Medulla oblongata (tissue), 1 donor: Measurements from ENCODE around the gene RPL3.
"Not testable (repeated sequence)": the region's sequence is repeated elsewhere in the genome, so short reads cannot be mapped to it uniquely, and the experiment has no call there.

Experiments
- DNase-seq: peaks from one replicate; pipeline ENCODE4 v3.0.0-alpha.2; 2015; ENCODE audit errors: extremely low spot score

RPL3 gene

DNA sequence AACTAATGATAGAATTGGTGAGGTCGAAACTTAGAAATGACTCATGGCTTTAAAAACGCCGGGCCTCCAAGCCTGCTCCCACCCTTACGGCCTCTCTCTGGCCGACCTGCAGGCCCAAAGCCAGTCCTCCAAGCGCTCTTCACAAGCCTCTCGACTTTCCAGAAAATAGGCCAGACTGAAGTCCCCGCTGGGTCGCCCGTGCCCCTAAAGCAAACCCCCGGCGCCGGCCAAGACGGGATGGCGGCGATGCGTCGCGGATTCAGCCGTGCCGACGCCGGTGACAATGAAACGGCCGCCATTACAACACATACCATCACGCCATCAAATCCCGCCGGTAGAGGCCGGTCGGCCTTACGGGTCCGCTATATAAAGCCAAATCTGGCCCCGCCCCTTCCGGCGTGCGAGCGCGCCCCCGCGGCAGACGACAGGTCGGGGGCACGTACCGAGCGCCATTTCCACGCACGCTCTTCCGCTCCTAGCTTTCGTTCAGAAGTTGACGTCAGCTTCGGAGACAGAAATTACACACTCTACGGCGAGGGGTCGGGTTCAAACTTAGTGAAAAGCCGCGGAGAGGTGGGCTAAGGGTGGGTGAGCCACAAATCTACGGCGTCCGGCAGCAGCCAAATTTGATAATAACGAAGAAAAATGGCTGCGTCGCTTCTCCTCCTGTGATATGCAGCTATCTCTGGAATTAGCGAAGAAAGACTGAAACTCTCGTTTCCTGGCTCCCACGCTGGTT, at the start of gene RPL3:
RPL3 (minus strand) TSS at position 340 of the 739 bp plus-strand sequence; CDS start at position 314, 26 bp downstream.
- peak; percentile 99 for DNase-seq

DNA sequence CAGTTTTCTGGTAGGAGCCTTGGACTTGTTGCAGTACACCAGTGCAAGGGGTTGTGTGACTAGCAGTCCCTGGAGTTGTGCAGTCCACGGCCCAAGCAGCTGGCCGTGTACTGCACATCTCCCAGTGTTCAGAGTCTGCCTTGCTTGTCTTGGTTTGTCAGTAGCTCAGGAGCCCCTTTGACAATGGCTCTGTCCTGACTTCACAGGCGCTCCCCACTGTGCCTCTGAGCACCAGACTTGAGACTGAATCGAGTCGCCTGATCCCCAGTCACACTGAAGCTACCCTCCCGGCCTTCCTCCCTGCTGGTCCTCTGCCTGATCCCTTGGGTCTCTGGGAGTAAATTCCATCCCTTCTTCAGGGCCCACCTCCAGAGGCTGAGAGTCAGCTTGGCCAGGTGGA, 49.8 kb upstream of the RPL3 start:
- no peak for DNase-seq

DNA sequence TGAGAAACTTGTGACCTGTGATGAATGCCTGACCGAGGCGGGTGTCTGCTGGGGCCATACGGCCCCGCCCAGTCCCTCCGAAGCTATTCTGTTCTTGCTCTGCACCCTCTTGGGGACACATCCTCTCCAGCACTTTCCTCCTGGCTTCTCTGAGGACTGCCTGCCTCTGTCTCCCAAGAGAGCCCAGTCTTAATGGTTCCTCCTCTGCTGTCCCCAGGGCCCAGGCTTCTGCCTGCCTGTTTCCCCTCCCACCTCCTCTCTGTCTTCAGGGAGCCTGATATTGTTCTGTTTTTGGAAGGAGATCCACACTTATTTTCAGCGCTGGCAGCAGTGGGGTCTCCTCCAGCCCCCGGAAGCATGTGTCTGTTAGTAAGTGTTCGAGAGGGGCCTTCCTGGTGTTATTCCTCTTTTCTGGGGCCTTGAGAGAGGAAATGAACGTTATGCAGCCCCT, 49.1 kb upstream of the RPL3 start:
- DNase-seq, result peak; percentile 42

DNA sequence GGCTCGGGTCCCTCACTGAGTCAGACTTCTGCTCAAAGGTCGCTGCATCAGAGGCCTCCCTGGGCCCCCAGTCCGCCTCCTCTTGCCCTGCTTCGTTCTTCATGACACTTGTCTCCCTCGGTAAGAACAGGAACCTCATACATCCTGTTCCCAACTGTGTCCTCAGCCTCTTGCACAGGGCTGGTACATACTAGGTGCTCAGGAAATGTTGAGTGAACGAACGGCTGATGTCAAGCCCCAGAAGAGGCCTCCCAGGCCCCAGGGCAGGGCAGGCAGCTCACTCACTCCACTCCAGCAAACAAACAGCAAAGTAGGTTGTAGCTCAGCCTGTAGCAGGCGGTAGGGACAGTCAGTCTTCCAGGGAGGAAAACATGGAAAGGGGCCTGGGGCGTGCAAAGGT, 47.6 kb upstream of the RPL3 start:
- no peak for DNase-seq

DNA sequence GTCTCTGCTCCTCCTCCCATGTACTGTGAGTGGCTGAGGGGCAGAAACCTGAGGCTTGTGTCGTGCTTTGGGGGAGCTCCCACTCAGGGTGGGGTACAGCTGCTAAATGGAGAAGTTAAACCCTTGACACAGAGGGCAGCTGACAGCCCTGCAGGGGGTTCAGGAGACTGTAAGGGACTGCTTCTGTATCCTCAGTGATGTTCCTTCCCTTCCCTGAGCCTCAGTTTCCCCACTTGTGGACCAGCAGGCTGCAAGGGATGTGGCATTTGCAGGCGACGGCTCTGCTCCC, 46.0 kb upstream of the RPL3 start:
- no peak for DNase-seq

DNA sequence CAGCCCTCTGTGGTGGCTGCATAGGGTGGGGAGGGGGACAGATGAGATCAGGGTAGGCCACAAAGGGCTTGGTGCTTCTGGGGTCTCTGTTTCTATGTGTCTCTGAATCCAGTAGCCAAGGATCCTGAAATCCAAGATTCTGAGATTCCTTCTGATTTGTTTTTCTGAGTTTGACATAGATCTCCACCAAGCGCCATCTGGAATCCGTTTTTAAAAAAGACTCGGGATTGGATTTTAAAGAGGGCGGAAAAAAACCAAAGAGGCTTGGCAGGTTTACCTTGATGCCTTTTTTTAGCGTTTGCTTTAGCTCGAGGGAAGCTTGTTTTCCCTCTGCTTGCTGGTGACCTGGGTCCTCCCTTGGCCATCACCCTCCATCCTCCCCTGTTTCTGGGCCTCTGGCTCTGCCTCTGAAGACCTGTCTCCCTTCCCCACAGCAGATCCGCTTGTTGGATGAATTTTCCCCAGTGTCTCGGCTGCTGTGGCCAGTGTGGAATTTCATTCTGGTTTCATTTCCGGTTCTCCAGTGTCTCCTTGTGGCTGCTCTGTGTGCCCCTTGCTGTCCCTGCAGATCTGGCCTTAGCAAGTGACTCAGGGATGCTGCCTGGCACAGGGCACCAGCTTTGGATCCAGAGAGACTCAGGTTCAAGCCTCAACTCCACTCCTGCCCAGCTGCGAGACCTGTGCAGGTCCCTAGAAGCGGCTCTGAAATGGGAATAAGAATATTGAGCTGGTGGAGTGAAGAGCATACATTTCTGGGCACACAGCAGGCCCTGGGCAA, 45.5 kb upstream of the RPL3 start:
- DNase-seq, result no peak

DNA sequence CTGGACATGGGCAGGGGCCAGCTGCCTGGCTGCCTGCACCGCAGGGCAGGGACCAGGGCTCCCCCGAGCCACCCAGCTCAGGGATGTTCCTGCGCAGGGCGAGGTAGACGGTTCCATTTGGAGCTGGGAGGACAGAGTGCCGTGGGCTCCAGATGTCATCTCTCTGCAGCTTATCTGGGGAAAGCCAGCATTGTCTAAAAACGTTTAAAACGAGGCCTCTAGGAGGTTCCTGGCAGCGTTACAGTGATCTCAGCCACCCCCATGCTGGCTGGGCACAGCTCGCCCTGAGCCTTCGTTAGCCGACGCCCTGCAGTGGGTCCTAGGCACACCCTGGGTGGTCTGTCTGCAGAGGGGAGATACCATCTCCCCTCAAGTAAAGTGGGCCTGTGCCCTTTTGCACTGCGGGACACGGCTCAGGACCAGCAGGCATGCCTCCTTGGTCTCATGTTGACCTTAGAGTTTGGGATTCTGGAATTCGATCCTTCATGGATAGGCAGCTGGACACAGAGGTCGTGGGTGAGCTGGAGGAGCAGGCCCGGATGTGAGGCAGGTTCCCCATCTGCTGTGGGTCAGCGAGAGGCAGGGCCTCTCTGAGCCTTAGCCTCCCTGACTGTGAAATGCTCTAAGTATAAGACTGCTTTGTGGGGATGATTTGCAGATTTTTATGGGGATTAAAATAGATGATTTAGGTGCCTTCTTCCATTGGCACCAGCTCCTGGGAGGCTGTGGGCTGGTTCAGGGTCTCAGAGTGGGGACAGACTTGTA, 44.5 kb upstream of the RPL3 start:
- DNase-seq, result no peak

DNA sequence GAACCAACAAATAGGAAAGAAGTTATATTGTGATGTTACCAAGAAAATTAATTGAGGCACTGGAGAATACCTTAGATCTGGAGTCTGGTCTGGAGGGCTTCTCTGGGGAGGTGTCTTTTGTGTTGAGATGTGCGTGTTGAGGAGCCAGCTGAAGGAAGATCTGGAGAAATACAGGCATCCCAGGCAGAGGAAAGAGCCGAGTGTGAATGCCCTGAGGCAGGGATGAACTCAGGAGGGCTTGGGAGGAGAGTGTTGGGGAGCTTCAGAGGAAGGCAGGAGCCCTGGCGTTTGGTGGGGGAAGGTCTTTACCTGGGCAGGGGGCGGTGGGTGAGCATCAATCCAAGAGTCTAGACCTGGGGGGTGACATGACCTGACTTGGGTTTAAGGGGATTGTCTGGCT, 43.5 kb upstream of the RPL3 start:
- DNase-seq, result no peak

DNA sequence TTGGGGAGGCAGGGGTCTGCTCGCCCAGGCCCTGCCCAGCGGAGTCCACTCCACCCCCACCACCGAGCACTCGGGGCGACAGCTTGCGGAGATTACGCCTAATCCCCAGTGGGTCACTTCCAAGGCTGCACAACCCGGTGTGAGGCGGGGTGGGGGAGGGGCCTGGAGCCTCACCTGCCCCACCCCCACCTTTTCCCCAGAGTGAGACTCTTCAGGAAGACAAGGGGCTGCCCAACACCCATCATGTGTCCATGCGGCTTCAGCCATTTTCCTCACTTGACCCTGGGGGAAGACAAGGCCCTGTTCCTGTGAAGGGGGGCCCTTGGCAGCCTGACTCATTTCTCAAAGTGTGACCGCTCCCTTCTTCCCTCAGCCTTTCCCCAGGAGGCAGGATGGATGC, 42.8 kb upstream of the RPL3 start:
- no peak for DNase-seq

DNA sequence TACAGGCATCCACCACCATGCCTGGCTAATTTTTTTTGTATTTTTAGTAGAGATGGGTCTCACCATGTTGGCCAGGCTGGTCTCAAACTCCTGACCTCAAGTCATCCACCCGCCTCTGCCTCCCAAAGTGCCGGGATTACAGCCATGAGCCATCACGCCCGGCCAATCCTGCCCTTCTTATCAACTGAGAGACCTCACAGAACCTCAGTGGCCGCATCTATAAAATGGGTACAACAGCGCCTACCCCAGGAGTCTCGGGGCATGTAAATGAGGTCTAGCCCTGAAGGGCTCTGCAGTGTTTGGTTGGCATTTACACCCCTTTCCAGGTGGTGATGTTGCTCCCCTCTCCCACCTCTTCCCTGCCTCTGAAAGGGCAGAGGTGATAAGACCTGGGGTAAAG, 42.1 kb upstream of the RPL3 start:
- DNase-seq, result no peak

DNA sequence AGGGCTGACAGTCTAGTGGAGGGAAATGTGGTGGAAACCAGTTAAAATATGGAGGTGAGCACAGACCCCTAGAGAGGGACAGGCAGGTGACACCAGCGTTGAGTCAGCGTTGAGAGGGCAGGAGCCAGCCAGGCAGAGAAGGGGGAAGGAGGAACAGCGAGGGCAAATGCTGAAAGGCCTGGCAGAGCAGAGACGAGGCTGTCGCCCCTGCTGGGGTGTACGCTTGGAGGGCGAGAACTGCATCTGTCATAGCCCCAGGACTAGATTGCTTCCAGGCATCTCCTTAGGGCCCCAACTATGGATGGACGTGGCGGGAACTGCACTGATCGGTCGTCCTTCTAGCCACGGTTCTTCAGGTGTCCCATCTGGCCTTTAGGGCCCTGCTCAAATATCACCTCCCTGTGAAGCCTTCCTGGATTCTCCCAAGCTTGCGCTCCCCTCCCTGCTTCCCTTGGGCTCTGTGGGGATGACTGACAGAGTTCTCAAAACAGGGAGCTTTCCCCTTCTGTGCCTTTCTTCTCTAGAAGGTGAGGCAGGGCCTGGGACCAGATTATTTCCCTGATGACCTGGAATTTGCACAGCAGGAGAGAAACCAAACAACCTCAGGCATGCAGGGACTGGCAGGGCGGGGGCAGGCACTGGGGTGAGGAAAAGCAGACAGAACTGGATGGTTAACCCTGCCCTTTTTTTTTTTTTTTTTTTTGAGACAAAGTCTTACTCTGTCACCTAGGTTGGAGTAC, 41.4 kb upstream of the RPL3 start:
- no peak for DNase-seq

DNA sequence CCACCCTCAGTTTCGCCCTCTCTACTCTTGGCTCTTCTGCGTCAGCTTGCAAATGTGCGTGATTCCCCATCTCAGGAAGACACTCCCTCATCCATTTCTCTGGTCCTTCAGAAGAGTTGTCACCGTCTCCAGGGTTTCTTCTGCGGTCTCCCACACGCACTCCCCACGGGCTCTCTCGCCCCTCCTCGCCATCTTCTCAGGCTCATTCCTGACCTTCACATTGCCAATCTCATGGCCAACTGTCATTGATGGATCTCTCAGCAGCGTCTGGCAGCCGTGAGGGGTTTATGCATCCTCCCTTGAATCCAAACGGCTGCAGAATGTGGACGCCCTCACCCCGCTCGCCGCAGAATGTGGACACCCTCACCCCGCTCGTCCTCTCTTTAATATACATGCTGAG, 40.8 kb upstream of the RPL3 start:
- DNase-seq, result no peak

DNA sequence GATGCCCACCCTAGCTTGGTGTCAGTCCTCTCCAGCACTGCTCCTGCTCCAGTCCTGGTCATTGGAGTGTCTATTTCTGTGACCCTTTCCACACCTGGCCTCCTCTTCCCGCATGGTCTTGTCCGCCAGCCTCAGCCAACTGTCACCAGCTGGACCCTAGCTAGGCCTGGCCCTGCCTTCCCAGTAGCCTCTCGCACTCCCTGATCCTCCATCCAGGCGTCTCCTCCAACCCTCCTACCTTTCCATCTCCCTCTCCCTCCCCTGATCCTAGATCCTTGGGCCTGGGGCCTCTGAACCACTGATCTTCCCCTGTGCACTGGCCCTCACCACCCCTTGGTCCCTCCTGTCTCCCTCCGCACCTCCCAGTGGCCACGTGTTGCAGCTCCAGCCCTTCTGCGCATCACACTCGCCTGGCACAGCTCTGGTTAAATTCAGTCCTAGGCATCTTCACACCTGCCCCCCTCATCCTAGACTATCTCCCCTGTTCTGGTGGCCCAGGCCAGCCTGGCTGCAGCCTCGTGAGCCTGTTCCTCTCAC, 40.3 kb upstream of the RPL3 start:
- no peak for DNase-seq

DNA sequence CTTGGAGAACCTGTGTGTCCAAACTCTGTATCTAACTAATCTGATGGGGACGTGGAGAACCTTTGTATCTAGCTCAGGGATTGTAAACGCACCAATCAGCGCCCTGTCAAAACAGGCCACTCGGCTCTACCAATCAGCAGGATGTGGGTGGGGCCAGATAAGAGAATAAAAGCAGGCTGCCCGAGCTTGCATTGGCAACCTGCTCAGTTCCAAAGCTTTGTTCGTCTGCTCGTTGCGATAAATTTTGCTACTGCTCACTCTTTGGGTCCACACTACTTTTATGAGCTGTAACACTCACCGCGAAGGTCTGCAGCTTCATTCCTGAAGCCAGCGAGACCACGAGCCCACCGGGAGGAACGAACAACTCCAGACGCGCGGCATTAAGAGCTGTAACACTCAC, 38.8 kb upstream of the RPL3 start:
- not testable (repeated sequence) for DNase-seq

DNA sequence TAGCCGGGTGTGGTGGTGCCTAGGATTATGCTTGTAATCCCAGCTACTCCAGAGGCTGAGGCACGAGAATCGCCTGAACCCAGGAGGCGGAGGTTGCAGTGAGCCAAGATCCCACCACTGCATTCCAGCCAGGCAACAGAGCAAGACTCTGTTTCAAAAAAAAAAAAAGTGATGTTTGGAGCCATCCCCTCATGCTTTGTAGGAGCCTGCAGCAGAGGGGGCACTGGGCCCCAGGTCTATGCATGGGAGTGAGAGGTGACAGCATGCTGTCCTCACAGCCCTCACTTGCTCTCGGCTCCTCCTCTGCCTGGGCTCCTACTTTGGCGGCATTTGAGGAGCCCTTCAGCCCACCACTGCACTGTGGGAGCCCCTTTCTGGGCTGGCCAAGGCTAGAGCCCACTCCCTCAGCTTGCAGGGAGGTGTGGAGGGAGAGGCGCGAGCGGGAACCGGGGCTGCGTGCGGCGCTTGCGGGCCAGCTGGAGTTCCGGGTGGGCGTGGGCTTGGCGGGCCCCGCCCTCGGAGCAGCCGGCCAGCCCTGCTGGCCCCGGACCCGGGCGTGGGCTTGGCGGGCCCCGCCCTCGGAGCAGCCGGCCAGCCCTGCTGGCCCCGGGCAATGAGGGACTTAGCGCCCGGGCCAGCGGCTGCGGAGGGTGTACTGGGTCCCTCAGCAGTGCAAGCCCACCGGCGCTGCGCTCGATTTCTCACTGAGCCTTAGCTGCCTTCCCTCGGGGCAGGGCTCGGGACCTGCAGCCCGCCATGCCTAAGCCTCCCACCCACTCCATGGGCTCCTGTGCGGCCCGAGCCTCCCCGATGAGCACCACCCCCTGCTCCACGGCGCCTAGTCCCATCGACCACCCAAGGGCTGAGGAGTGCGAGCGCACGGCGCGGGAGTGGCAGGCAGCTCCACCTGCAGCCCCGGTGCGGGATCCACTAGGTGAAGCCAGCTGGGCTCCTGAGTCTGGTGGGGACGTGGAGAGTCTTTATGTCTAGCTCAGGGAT, 38.0 kb upstream of the RPL3 start:
- not testable (repeated sequence) for DNase-seq

DNA sequence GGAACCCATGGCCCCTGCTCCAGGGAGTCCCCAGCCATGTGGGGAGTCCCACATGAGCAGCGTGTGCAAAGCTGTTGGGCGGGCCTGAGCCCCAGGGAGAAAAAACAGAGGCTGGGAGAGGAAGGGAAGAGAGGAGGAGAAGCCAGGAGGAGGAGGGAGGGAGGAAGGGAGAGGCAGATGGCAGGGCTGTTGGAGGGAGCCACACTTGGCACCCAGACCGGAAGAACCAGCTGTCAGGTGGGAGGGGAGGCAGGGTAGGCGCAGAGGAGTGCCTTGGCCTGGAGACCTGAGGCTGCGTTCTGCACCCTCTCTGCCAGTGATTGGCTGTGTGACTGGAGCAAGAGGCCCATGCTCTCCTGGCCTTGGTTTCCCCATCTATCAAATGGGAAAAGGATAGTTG, 37.0 kb upstream of the RPL3 start:
- no peak for DNase-seq

DNA sequence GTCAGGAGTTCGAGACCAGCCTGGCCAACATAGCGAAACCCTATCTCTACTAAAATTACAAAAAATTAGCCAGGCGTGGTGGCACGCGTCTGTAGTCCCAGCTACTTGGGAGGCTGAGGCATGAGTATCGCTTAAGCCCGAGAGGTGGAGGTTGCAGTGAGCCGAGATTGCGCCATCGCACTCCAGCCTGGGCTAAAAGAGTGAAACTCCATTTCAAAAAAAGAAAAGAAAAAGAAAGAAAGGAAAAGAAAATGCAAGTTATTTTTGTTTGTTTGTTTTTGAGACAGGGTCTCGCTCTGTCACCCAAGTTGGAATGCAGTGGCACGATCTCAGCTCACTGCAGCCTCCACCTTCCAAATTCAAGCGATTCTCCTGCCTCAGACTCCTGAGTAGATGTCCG, 36.4 kb upstream of the RPL3 start:
- not testable (repeated sequence) for DNase-seq

DNA sequence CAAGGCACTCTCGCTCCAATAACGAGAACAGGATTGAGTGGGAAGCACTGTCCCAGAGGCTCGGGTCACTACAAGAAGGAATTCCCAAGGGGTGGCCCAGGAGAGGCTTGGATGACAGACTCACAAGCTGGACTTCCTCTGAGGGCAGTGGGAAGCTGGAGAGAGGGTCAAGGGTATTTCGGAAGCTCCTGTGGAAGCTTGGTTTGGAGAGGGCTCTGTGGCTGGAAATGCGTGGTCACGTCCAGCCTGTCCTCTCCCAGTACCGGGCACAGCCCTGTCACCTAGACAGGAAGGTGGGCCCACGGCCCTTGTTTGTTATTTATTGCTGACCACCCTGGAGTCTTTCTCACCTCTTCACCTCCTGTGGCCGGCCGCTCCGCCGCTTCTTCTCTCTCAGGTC, 35.7 kb upstream of the RPL3 start:
- no peak for DNase-seq

DNA sequence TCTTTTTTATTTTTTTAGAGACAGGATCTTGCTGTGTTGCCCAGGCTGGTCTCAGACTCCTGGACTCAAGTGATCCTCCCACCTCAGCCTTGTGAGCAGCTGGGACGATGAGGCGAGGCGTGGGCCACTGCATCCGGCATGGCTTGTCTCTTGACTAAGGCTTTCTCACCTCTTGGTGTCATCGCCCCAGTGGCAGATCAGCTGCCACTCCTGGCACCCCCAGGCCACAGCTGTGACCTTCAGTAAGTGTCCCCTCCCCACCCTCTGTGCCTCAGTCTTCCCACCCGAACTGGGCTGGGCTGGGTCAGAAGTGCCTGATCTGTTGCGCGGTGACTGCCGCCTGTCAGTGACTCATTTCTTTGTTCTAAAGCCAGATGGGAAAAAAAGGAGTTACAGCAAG, 33.9 kb upstream of the RPL3 start:
- DNase-seq, result no peak

DNA sequence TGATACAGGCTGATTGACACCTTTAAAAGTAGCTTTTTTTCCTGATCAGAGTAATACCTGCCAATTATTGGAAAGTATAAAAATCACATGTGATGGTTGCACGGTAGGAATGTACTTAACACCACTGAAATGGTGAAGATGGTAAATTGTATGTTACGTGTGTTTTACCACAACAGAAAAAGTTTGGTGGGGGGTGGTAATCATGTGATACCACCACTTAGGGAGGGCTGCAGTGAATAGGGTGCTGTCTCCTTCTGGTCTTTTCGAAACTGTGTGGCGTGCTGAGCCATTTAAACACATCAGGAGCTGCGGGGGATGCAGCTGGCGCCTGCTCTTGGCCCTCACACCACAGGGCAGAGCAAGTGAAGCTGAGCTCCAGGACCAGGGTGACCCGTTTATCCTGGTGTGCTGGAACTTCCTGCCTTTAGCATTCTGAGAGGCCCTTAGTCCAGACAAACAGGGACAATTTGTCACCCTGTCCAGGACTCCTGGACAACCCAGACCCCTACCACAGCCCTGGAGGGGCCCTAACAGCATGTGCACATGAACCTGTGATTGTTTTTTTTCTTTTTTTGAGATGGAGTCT, 33.0 kb upstream of the RPL3 start:
- no peak for DNase-seq
